HL-60 (cell line): Measurements from ENCODE around the gene ADRM1.

Experiments used
- CTCF ChIP-seq: IDR thresholded peaks from one replicate; pipeline ENCODE4 v1.5.1; 2011; ENCODE audit warnings: low read length, control low read depth, inconsistent platforms; ENCODE audit not compliant: insufficient read depth
- POLR2AphosphoS5 ChIP-seq: IDR thresholded peaks from 2 replicates; pipeline ENCODE4 v1.6.1; 2012; ENCODE audit warnings: low read depth
- REST ChIP-seq: IDR thresholded peaks from 2 replicates; pipeline ENCODE4 v1.6.1; 2012; ENCODE audit warnings: low read depth; ENCODE audit not compliant: insufficient replicate concordance
- SPI1 ChIP-seq: IDR thresholded peaks from 2 replicates; pipeline ENCODE4 v1.6.1; 2012; ENCODE audit warnings: low read depth, mild to moderate bottlenecking, borderline replicate concordance

GRCh38 chr20:62332421-62332820 lies 29.6 kb downstream of the ADRM1 start:
- TF ChIP-seq CTCF (no peak), SPI1 (no peak), POLR2AphosphoS5 (no peak), REST (no peak)
